A673 (cell line): ENCODE results near the gene SMIM13. TPM values are rescaled to one million over a fixed set of nuclear protein-coding genes. Genes with fewer than 3 reads are reported as not detected.

Experiments
- BruUV-seq: library from RNA; stranded (reverse); fragments of 400-500 nt; replicated peaks from 2 replicates; lab custom pipeline; 2021; lab: Mats Ljungman, UMichigan
- CTCF ChIA-PET: fragments of 300-600 bp; sonication (Branson Sonifier 250); formaldehyde crosslinking; loops from one replicate; lab custom pipeline; 2022; ENCODE audit warnings: antibody characterized with exemption; lab: Charles Lee
- POLR2A ChIA-PET: fragments of 300-600 bp; sonication (Branson Sonifier 250); formaldehyde crosslinking; loops from one replicate; lab custom pipeline; 2022; ENCODE audit warnings: antibody characterized with exemption; ENCODE audit not compliant: low non-redundant PET; lab: Charles Lee
- DNase-seq: peaks from one replicate; pipeline ENCODE4 v3.0.0-alpha.2; 2015; ENCODE audit warnings: low spot score
- H3K27ac ChIP-seq: fragments of 200-600 bp; sonication (generic); 2 replicates; pipeline ENCODE4 v1.5.1; 2016; ENCODE audit warnings: mixed run types, low read depth, mild to moderate bottlenecking, mixed read lengths, antibody characterized with exemption, low read length; ENCODE audit not compliant: poor library complexity, severe bottlenecking
- H3K27me3 ChIP-seq: fragments of 200-600 bp; sonication (generic); replicated peaks from 2 replicates; pipeline ENCODE4 v1.6.1; 2017; ENCODE audit warnings: mixed run types, low read depth, mild to moderate bottlenecking, mixed read lengths, antibody characterized with exemption, low read length; ENCODE audit not compliant: insufficient read depth, poor library complexity
- H3K36me3 ChIP-seq: fragments of 200-600 bp; sonication (generic); 2 replicates; pipeline ENCODE4 v1.6.1; 2016; ENCODE audit warnings: mixed run types, mild to moderate bottlenecking, mixed read lengths, antibody characterized with exemption, low read length; ENCODE audit not compliant: insufficient read depth, poor library complexity, severe bottlenecking
- H3K4me1 ChIP-seq: fragments of 200-600 bp; sonication (generic); 2 replicates; pipeline ENCODE4 v1.6.1; 2017; ENCODE audit warnings: mixed run types, mild to moderate bottlenecking, mixed read lengths, antibody characterized with exemption, low read length; ENCODE audit not compliant: insufficient read depth, poor library complexity, severe bottlenecking
- H3K4me3 ChIP-seq: fragments of 200-600 bp; sonication (generic); 2 replicates; pipeline ENCODE4 v1.5.1; 2016; ENCODE audit warnings: low read depth, mixed run types, mild to moderate bottlenecking, mixed read lengths, low read length; ENCODE audit not compliant: poor library complexity, severe bottlenecking
- H3K9me3 ChIP-seq: fragments of 200-600 bp; sonication (generic); 2 replicates; pipeline ENCODE4 v1.6.1; 2016; ENCODE audit warnings: mixed run types, low read depth, mild to moderate bottlenecking, mixed read lengths, antibody characterized with exemption, low read length; ENCODE audit not compliant: poor library complexity, severe bottlenecking
- EZH2 ChIP-seq: fragments of 200-600 bp; sonication (generic); IDR thresholded peaks from 2 replicates; pipeline ENCODE4 v1.6.1; 2017; ENCODE audit warnings: borderline replicate concordance, low read depth, mild to moderate bottlenecking, mixed read lengths, antibody characterized with exemption, low read length; ENCODE audit not compliant: poor library complexity, severe bottlenecking
- intact Hi-C: fragments of 100-400 bp; cut with micrococcal nuclease; formaldehyde crosslinking; loops from one replicate; pipeline ENCODE4 v1.10.0; 2022; ENCODE audit not compliant: unreplicated experiment
- total RNA-seq: library from RNA; stranded (reverse); gene quantifications from 2 replicates; pipeline ENCODE4 v1.2.3, GENCODE V29; 2021
- TF ChIP-seq, protein P1 (sequence below): fragments of 300-800, 200-600 bp; sonication (generic); conservative IDR thresholded peaks from 2 replicates; pipeline ENCODE4 v1.5.1; 2017; ENCODE audit warnings: low read depth, mild to moderate bottlenecking, antibody characterized with exemption, low read length, moderate library complexity, mixed read lengths

SMIM13 gene
- total RNA-seq, 1 experiment from 2014 or later = 18.9 TPM

DNA sequence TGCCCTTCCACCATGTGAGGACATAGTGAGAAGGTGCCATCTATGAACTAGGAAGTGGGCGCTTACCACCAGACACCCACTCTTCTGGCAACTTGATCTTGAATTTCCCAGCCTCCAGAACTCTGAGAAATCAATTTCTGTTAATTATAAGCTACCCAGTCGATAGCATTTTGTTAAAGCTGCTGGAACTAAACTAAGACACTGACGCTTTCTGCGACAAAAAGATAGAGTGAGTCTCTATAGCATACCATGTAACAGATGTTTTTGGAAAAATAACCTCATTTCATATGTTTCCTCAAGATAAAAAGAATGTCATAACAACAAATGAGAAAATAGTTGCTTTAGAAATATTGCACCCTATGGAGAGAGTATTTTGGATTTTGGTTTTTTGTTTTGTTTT is 15.4 kb upstream of the SMIM13 start:
- intact Hi-C loops = no loop called here
- Histone ChIP-seq H3K27me3 (no peaks in the 10 kb centered on the region), H3K4me1 (no peaks in the 10 kb centered on the region), H3K27ac (no peak overlapping the region), H3K36me3 (no peaks in the 10 kb centered on the region), H3K4me3 (no peak overlapping the region), H3K9me3 (no peaks in the 10 kb centered on the region)
- no peak for DNase-seq
- TF ChIP-seq, protein P1, sequence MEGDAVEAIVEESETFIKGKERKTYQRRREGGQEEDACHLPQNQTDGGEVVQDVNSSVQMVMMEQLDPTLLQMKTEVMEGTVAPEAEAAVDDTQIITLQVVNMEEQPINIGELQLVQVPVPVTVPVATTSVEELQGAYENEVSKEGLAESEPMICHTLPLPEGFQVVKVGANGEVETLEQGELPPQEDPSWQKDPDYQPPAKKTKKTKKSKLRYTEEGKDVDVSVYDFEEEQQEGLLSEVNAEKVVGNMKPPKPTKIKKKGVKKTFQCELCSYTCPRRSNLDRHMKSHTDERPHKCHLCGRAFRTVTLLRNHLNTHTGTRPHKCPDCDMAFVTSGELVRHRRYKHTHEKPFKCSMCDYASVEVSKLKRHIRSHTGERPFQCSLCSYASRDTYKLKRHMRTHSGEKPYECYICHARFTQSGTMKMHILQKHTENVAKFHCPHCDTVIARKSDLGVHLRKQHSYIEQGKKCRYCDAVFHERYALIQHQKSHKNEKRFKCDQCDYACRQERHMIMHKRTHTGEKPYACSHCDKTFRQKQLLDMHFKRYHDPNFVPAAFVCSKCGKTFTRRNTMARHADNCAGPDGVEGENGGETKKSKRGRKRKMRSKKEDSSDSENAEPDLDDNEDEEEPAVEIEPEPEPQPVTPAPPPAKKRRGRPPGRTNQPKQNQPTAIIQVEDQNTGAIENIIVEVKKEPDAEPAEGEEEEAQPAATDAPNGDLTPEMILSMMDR = no peak
- no peak for TF ChIP-seq EZH2
- BruUV-seq = no TSS peak
- ChIA-PET POLR2A (no interaction called here), CTCF (no interaction called here)

DNA sequence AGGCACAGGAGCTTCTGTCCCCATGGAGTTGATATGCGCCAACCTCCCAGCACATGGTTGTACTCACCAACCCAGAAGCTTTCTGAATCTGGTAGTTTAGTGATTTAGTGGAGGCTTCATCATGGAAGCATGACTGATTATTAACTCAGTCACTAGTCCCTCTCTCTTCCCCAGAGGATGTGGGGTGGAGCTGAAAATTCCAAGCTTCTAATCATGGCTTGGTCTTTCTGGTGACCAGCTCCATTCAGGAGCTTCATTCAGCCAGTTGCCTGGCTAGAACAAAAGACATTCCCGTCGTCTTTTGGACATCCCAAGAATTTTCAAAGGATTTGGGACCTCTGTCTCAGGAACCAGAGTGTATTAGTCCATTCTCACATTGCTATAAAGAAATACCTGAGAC is 13.3 kb upstream of the SMIM13 start:
- no peaks in the 10 kb centered on the region for H3K36me3 ChIP-seq
- TF ChIP-seq, protein P1 = no peak
- H3K9me3 ChIP-seq = no peaks in the 10 kb centered on the region
- no peak overlapping the region for H3K4me3 ChIP-seq
- H3K27ac ChIP-seq = no peak overlapping the region
- no peak for DNase-seq
- no peaks in the 10 kb centered on the region for H3K4me1 ChIP-seq
- intact Hi-C loops = no loop called here
- no peaks in the 10 kb centered on the region for H3K27me3 ChIP-seq
- POLR2A ChIA-PET = no interaction called here
- no TSS peak for BruUV-seq
- CTCF ChIA-PET = interaction anchor here (1.2 kb wide), 1 partner anchor 12 kb away, joined by 3 read pairs; no protein-coding TSS in a partner anchor

DNA sequence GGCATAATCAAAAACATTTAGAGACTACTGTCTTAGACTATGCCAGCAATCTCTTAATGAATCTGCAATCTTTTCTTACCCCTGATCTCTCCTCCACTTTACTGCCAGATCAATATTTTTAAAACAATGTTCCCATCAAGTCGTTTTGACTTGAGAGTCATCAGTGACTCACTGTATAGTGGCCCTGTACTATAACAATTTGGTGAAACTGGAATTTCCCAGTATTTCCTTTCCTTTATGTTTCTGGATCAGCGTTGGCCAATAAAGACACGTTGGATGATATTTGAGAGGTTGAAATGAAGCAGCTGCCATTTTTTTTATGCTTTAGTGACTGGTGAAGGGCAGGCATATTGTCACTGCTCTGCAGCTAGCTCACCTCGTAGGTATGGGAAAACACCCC is 10.1 kb upstream of the SMIM13 start:
- no peak for TF ChIP-seq EZH2
- TF ChIP-seq, protein P1 = no peak

More for the DNA sequence above, 10.1 kb upstream of the SMIM13 start:
- Histone ChIP-seq H3K4me1 (no peaks in the 10 kb centered on the region), H3K27ac (no peak overlapping the region), H3K36me3 (no peaks in the 10 kb centered on the region), H3K9me3 (no peaks in the 10 kb centered on the region), H3K4me3 (no peak overlapping the region), H3K27me3 (no peaks in the 10 kb centered on the region)
- ChIA-PET POLR2A (no interaction called here), CTCF (interaction anchor here (0.8 kb wide), 1 partner anchor 15 kb away, joined by 4 read pairs; no protein-coding TSS in a partner anchor)
- intact Hi-C loops = no loop called here
- no peak for DNase-seq
- no TSS peak for BruUV-seq
